ENCODE data around the gene TMEM33. TPM values are rescaled to one million over a fixed set of nuclear protein-coding genes. Genes with fewer than 3 reads are reported as not detected.

TMEM33 gene
- total and polyA plus RNA-seq, 2 of the 8 experiments (the other 6 are each of a cell fraction or from before 2014, with no cell fraction given), result 72.5 to 94.4 TPM

DNA sequence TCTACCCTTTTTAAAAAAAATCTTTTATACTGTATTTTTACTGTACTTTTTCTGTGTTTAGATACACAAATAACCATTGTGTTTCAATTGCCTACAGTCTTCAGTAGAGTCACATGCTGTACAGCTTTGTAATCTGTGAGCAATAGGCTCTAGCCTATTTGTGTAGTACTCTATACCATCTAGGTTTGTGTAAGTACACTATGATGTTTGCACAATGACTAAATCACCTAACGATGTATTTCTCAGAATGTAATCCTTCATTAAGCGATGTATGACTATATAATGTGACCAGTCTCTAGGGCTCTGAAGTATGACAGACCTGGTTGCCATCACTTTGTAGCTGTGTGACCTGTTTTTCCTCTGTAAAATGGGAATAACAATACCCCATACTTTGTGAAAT lies 32.2 kb downstream of the TMEM33 start:
- H2BK12ac ChIP-seq (ENCODE audit: low read depth, low read length), result no peak overlapping the region
- H3K79me1 ChIP-seq (ENCODE audit: low read depth, low read length), result no peaks in the 10 kb centered on the region
- POLR2A ChIA-PET (ENCODE audit: partially characterized antibody), result interaction anchor here (2.4 kb wide), 1 partner anchor 9 kb away, joined by 17 read pairs; no protein-coding TSS in a partner anchor
- no peak overlapping the region for H2BK5ac ChIP-seq (ENCODE audit: low read depth, low read length)
- CTCF ChIA-PET (ENCODE audit: partially characterized antibody), result interaction anchor here (2.4 to 2.5 kb wide), 2 partner anchors 10 kb away, joined by 12 to 15 read pairs; no protein-coding TSS in a partner anchor
- no peak overlapping the region for H3K27ac ChIP-seq (ENCODE audit: low read depth, low read length)
- no peaks in the 10 kb centered on the region for H3K4me1 ChIP-seq (replicated peaks in 1 of 4; ENCODE audit: control insufficient read depth in 3 of 4, insufficient read depth in 4 of 4, low read length in 3 of 4)
- H2BK15ac ChIP-seq (ENCODE audit: low read length), result no peak overlapping the region
- no peak overlapping the region for H2AK5ac ChIP-seq (ENCODE audit: low read depth, low read length)
- H3K23me2 ChIP-seq (ENCODE audit: low read depth, low read length), result peaks cover 2% of the 10 kb centered on the region; the same call in 1 of the 2 replicates
- H3K79me2 ChIP-seq (ENCODE audit: control insufficient read depth in 1 of 2, insufficient read depth in 2 of 2, low read length in 2 of 2), result no peaks in the 10 kb centered on the region
- H3K4me2 ChIP-seq (ENCODE audit: insufficient read depth in 1 of 2, low read depth in 2 of 2, low read length in 2 of 2), result no peak overlapping the region
- no peak overlapping the region for H3K9ac ChIP-seq (replicated peaks in 1 of 4; ENCODE audit: extremely low read depth in 1 of 4, low read depth in 3 of 4, low read length in 3 of 4)
- no peaks in the 10 kb centered on the region for H4K20me1 ChIP-seq (replicated peaks in 1 of 2; ENCODE audit: control insufficient read depth in 1 of 2, insufficient read depth in 2 of 2, low read length in 2 of 2)
- no peak overlapping the region for H3K23ac ChIP-seq (ENCODE audit: insufficient read length)
- no peak overlapping the region for H3K4me3 ChIP-seq (ENCODE audit: extremely low read depth in 1 of 4, insufficient read depth in 2 of 4, low read depth in 3 of 4, low read length in 4 of 4)
- no peak overlapping the region for H2BK20ac ChIP-seq (ENCODE audit: low read length)
- peaks cover 0 to 10% of the 10 kb centered on the region in 2 experiments; a peak in 1 of 4 replicates for H3K9me3 ChIP-seq (ENCODE audit: insufficient read depth in 2 of 2, low read depth in 1 of 2, low read length in 1 of 2)
- no peak for TF ChIP-seq EZH2 (IDR thresholded peaks at IDR 0.05; ENCODE audit: low read depth, low read length, severe bottlenecking)
- H2AFZ ChIP-seq (ENCODE audit: low read length), result no peak overlapping the region
- no peak overlapping the region for H3K18ac ChIP-seq (ENCODE audit: extremely low read depth, low read length)
- H3K36me3 ChIP-seq (ENCODE audit: control insufficient read depth in 2 of 4, insufficient read depth in 4 of 4, low read length in 3 of 4), result no peaks in the 10 kb centered on the region
- H3K27me3 ChIP-seq (replicated peaks in 1 of 4; ENCODE audit: control insufficient read depth in 3 of 4, extremely low read depth in 1 of 4, insufficient read depth in 3 of 4, low read length in 3 of 4), result no peaks in the 10 kb centered on the region
- H2BK120ac ChIP-seq (replicated peaks; ENCODE audit: low read depth, low read length), result no peak overlapping the region
- no peak overlapping the region for H3K4ac ChIP-seq (replicated peaks; ENCODE audit: insufficient read length, low read depth, low read length)
- no peak overlapping the region for H3K56ac ChIP-seq (replicated peaks; ENCODE audit: insufficient read length, low read depth, low read length)
- no peak overlapping the region for H4K91ac ChIP-seq (replicated peaks; ENCODE audit: insufficient read length, low read length)
- H4K5ac ChIP-seq (ENCODE audit: insufficient read length, low read depth, low read length), result no peak overlapping the region
- DNase-seq (ENCODE audit: low read depth in 1 of 2, low spot score in 2 of 2), result no peak
- H4K8ac ChIP-seq (ENCODE audit: extremely low read depth, insufficient read depth, low read length), result no peak overlapping the region
- WGBS, 2 experiments (ENCODE audit: extremely low coverage in 1 of 2, insufficient coverage in 1 of 2, insufficient read length in 1 of 2, insufficient replicate concordance in 2 of 2, low coverage in 1 of 2, low lambda C conversion rate in 2 of 2, missing lambda C conversion rate in 1 of 2), result 92% methylated on average over 2 of the region's 2 CpGs; no CpG with 5 or more reads in 1 of the 2 experiments
- no peak overlapping the region for H3K14ac ChIP-seq (ENCODE audit: insufficient read length)
- FAIRE-seq, result no peak

All from H1 (cell line).